H1 (cell line): ENCODE results near the gene CS. TPM values are rescaled to one million over a fixed set of nuclear protein-coding genes. Genes with fewer than 3 reads are reported as not detected.

Experiments
- CTCF ChIA-PET: fragments of 300-600 bp; sonication (Branson Sonifier 250); formaldehyde crosslinking; loops from one replicate; lab custom pipeline; 2021; ENCODE audit not compliant: partially characterized antibody; lab: Charles Lee
- POLR2A ChIA-PET: fragments of 300-600 bp; sonication (Branson Sonifier 250); formaldehyde crosslinking; loops from one replicate; lab custom pipeline; 2021; ENCODE audit warnings: inconsistent platforms; ENCODE audit not compliant: partially characterized antibody; lab: Charles Lee
- DNase-seq, 2 experiments: peaks; one replicate each; pipeline versions ENCODE4 v3.0.0 to v3.0.0-alpha.2; 2010 to 2022; ENCODE audit warnings: low spot score in 2 of 2, low read depth in 1 of 2, mixed read lengths in 1 of 2
- FAIRE-seq: peaks from 2 replicates; lab custom pipeline; 2011; peaks lifted over from hg19 to GRCh38; lab: Jason Lieb, UNC
- H2AFZ ChIP-seq: 2 replicates; pipeline ENCODE4 v1.8.1; 2012; ENCODE audit warnings: low read length, inconsistent platforms
- H2AK5ac ChIP-seq: 2 replicates; pipeline ENCODE4 v1.6.1; 2013; ENCODE audit warnings: low read depth, low read length
- H2BK120ac ChIP-seq: replicated peaks from 2 replicates; pipeline ENCODE3; 2013; ENCODE audit warnings: low read depth, low read length, inconsistent platforms
- H2BK12ac ChIP-seq: 2 replicates; pipeline ENCODE4 v1.6.1; 2013; ENCODE audit warnings: low read depth, low read length
- H2BK15ac ChIP-seq: 2 replicates; pipeline ENCODE4 v1.6.1; 2013; ENCODE audit warnings: low read length
- H2BK20ac ChIP-seq: 2 replicates; pipeline ENCODE4 v1.6.1; 2013; ENCODE audit warnings: low read length
- H2BK5ac ChIP-seq: 2 replicates; pipeline ENCODE4 v1.6.1; 2013; ENCODE audit warnings: low read depth, low read length
- H3K14ac ChIP-seq: 2 replicates; pipeline ENCODE4 v1.6.1; 2013; ENCODE audit warnings: inconsistent platforms; ENCODE audit not compliant: insufficient read length
- H3K18ac ChIP-seq: 2 replicates; pipeline ENCODE4 v1.6.1; 2013; ENCODE audit warnings: low read length; ENCODE audit errors: extremely low read depth
- H3K23ac ChIP-seq: 2 replicates; pipeline ENCODE4 v1.6.1; 2013; ENCODE audit warnings: inconsistent platforms; ENCODE audit not compliant: insufficient read length
- H3K23me2 ChIP-seq: 2 replicates; pipeline ENCODE4 v1.6.1; 2013; ENCODE audit warnings: low read depth, low read length
- H3K27ac ChIP-seq: 2 replicates; pipeline ENCODE4 v1.6.1; 2011; ENCODE audit warnings: low read depth, low read length, inconsistent platforms
- H3K27me3 ChIP-seq, 4 experiments: replicated peaks in 1 of 4; 1 replicate in 1 of 4; 2 replicates in 3 of 4; pipeline versions ENCODE4 v1.6.1 to v1.8.1; 2011 to 2013; ENCODE audit warnings: low read length in 3 of 4, mild to moderate bottlenecking in 3 of 4, inconsistent platforms in 2 of 4, mixed read lengths in 2 of 4, moderate library complexity in 1 of 4; ENCODE audit not compliant: control insufficient read depth in 3 of 4, insufficient read depth in 3 of 4; ENCODE audit errors: extremely low read depth in 1 of 4
- H3K36me3 ChIP-seq, 4 experiments: 2 replicates each; pipeline versions ENCODE4 v1.6.1 to v1.8.1; 2011 to 2013; ENCODE audit warnings: mild to moderate bottlenecking in 4 of 4, low read length in 3 of 4, moderate library complexity in 2 of 4, control low read depth in 1 of 4, inconsistent platforms in 1 of 4; ENCODE audit not compliant: insufficient read depth in 4 of 4, control insufficient read depth in 2 of 4
- H3K4ac ChIP-seq: replicated peaks from 2 replicates; pipeline ENCODE3; 2013; ENCODE audit warnings: low read length, low read depth, mixed read lengths, inconsistent platforms; ENCODE audit not compliant: insufficient read length
- H3K4me1 ChIP-seq, 4 experiments: replicated peaks in 1 of 4; 1 replicate in 1 of 4; 2 replicates in 3 of 4; pipeline versions ENCODE4 v1.6.1 to v1.8.1; 2011 to 2013; ENCODE audit warnings: low read length in 3 of 4, inconsistent platforms in 2 of 4, mixed read lengths in 1 of 4; ENCODE audit not compliant: insufficient read depth in 4 of 4, control insufficient read depth in 3 of 4
- H3K4me2 ChIP-seq, 2 experiments: 2 replicates each; pipeline versions ENCODE4 v1.6.1 to v1.8.1; 2011 to 2013; ENCODE audit warnings: low read depth in 2 of 2, low read length in 2 of 2, control low read depth in 1 of 2, inconsistent platforms in 1 of 2, mild to moderate bottlenecking in 1 of 2; ENCODE audit not compliant: insufficient read depth in 1 of 2
- H3K4me3 ChIP-seq, 4 experiments: fragments of 200-600, 300-600 bp in 1 of 4; sonication (generic), shearing (Covaris generic), sonication (Bioruptor Twin) in 1 of 4; 2 replicates each; pipeline versions ENCODE4 v1.5.1 to v1.8.1; 2011 to 2016; ENCODE audit warnings: low read length in 4 of 4, low read depth in 3 of 4, control low read depth in 2 of 4, inconsistent platforms in 2 of 4, mild to moderate bottlenecking in 2 of 4, mixed read lengths in 1 of 4, moderate library complexity in 1 of 4; ENCODE audit not compliant: insufficient read depth in 2 of 4; ENCODE audit errors: extremely low read depth in 1 of 4
- H3K56ac ChIP-seq: replicated peaks from 2 replicates; pipeline ENCODE3; 2013; ENCODE audit warnings: low read depth, mild to moderate bottlenecking, mixed read lengths, low read length, inconsistent platforms; ENCODE audit not compliant: insufficient read length
- H3K79me1 ChIP-seq: 2 replicates; pipeline ENCODE4 v1.6.1; 2013; ENCODE audit warnings: low read depth, low read length, control low read depth
- H3K79me2 ChIP-seq, 2 experiments: 2 replicates each; pipeline versions ENCODE4 v1.6.1 to v1.8.1; 2012 to 2013; ENCODE audit warnings: low read length in 2 of 2, mild to moderate bottlenecking in 2 of 2, inconsistent platforms in 1 of 2; ENCODE audit not compliant: insufficient read depth in 2 of 2, control insufficient read depth in 1 of 2
- H3K9ac ChIP-seq, 4 experiments: replicated peaks in 1 of 4; 1 replicate in 1 of 4; 2 replicates in 3 of 4; pipeline versions ENCODE4 v1.6.1 to v1.8.1; 2011 to 2013; ENCODE audit warnings: low read depth in 3 of 4, low read length in 3 of 4, control low read depth in 2 of 4, mild to moderate bottlenecking in 2 of 4, moderate library complexity in 2 of 4, inconsistent platforms in 1 of 4; ENCODE audit errors: extremely low read depth in 1 of 4
- H3K9me3 ChIP-seq, 2 experiments: 2 replicates each; pipeline versions ENCODE4 v1.6.1 to v1.8.1; 2012 to 2013; ENCODE audit warnings: mild to moderate bottlenecking in 2 of 2, moderate library complexity in 2 of 2, control low read depth in 1 of 2, inconsistent platforms in 1 of 2, low read depth in 1 of 2, low read length in 1 of 2, mixed read lengths in 1 of 2; ENCODE audit not compliant: insufficient read depth in 2 of 2
- H4K20me1 ChIP-seq, 2 experiments: replicated peaks in 1 of 2; 2 replicates each; pipeline versions ENCODE3 to v1.8.1; 2011 to 2013; ENCODE audit warnings: inconsistent platforms in 2 of 2, low read length in 2 of 2, mild to moderate bottlenecking in 1 of 2; ENCODE audit not compliant: insufficient read depth in 2 of 2, control insufficient read depth in 1 of 2
- H4K5ac ChIP-seq: 2 replicates; pipeline ENCODE4 v1.6.1; 2013; ENCODE audit warnings: low read length, low read depth, mixed read lengths, inconsistent platforms; ENCODE audit not compliant: insufficient read length
- H4K8ac ChIP-seq: 2 replicates; pipeline ENCODE4 v1.8.0; 2013; ENCODE audit warnings: mild to moderate bottlenecking, moderate library complexity, low read length, inconsistent platforms; ENCODE audit not compliant: insufficient read depth; ENCODE audit errors: extremely low read depth
- H4K91ac ChIP-seq: replicated peaks from 2 replicates; pipeline ENCODE3; 2013; ENCODE audit warnings: low read length, mixed read lengths, inconsistent platforms; ENCODE audit not compliant: insufficient read length
- ASH2L ChIP-seq: fragments of 200-600, 300-600 bp; sonication (generic); IDR thresholded peaks from one replicate; pipeline ENCODE4 v1.7.1; 2017; ENCODE audit warnings: low read length
- CREB1 ChIP-seq: IDR thresholded peaks from 2 replicates; pipeline ENCODE4 v1.6.1; 2012; ENCODE audit warnings: inconsistent platforms
- CTCF ChIP-seq, 3 experiments: IDR thresholded peaks; 1 replicate in 2 of 3; 2 replicates in 1 of 3; pipeline versions ENCODE4 v1.5.1 to v1.6.1; 2011; ENCODE audit warnings: low read length in 3 of 3, mild to moderate bottlenecking in 3 of 3, inconsistent platforms in 2 of 3, low read depth in 1 of 3, moderate library complexity in 1 of 3; ENCODE audit not compliant: insufficient read depth in 1 of 3; ENCODE audit errors: control extremely low read depth in 1 of 3
- GABPA ChIP-seq: IDR thresholded peaks from 2 replicates; pipeline ENCODE4 v1.6.1; 2011; ENCODE audit warnings: mild to moderate bottlenecking, low read length, moderate library complexity, borderline replicate concordance; ENCODE audit not compliant: insufficient read depth
- JUND ChIP-seq: IDR thresholded peaks from 2 replicates; pipeline ENCODE4 v1.6.1; 2011; ENCODE audit warnings: mild to moderate bottlenecking, improper control_type of control experiment, low read length
- KDM1A ChIP-seq: fragments of 200-600, 300-600 bp; sonication (generic); IDR thresholded peaks from 2 replicates; pipeline ENCODE4 v1.7.1; 2016; ENCODE audit warnings: mild to moderate bottlenecking, low read length, borderline replicate concordance
- NRF1 ChIP-seq: IDR thresholded peaks from 2 replicates; pipeline ENCODE4 v1.6.1; 2011; ENCODE audit warnings: mild to moderate bottlenecking, low read depth, low read length, improper control_type of control experiment
- POLR2A ChIP-seq, 2 experiments: IDR thresholded peaks; 1 replicate in 1 of 2; 2 replicates in 1 of 2; pipeline ENCODE4 v1.6.1; 2011; ENCODE audit warnings: low read depth in 2 of 2, low read length in 2 of 2, mild to moderate bottlenecking in 2 of 2; ENCODE audit errors: control extremely low read depth in 1 of 2
- POLR2AphosphoS5 ChIP-seq: IDR thresholded peaks from 2 replicates; pipeline ENCODE4 v1.6.1; 2011; ENCODE audit warnings: low read depth, low read length
- RFX5 ChIP-seq: IDR thresholded peaks from 2 replicates; pipeline ENCODE4 v1.6.1; 2011; ENCODE audit warnings: low read depth, low read length, improper control_type of control experiment, borderline replicate concordance
- SIN3A ChIP-seq, 2 experiments: IDR thresholded peaks in 1 of 2; conservative IDR thresholded peaks in 1 of 2; 2 replicates each; pipeline ENCODE4 v1.6.1; 2011 to 2012; ENCODE audit warnings: low read length in 2 of 2, improper control_type of control experiment in 1 of 2, low read depth in 1 of 2, mild to moderate bottlenecking in 1 of 2
- SP4 ChIP-seq: IDR thresholded peaks from 2 replicates; pipeline ENCODE4 v1.6.1; 2012; ENCODE audit warnings: low read length, inconsistent platforms
- TCF12 ChIP-seq: IDR thresholded peaks from 2 replicates; pipeline ENCODE4 v1.6.1; 2011; ENCODE audit warnings: low read depth, mild to moderate bottlenecking, low read length
- WGBS, 2 experiments: shearing (Covaris generic) in 1 of 2; methylation state at CpG; one replicate each; pipeline versions ENCODE4 v1.1.6 to v1.1.7; 2013 to 2015; ENCODE audit warnings: low lambda C conversion rate in 2 of 2, mixed read lengths in 2 of 2, inconsistent platforms in 1 of 2, low coverage in 1 of 2, missing lambda C conversion rate in 1 of 2; ENCODE audit not compliant: insufficient replicate concordance in 2 of 2, insufficient coverage in 1 of 2, insufficient read length in 1 of 2; ENCODE audit errors: extremely low coverage in 1 of 2, missing lambda C conversion rate in 1 of 2; 5-methylcytosine and 5-hydroxymethylcytosine counted together
- polyA plus RNA-seq, 7 experiments: library from polyadenylated mRNA; depleted of rRNA in 3 of 7; stranded (reverse) in 5 of 7; unstranded in 2 of 7; fragments of >200 nt in 5 of 7; fragments of 200-250 nt in 2 of 7; gene quantifications; 1 replicate in 5 of 7; 2 replicates in 1 of 7; 4 replicates in 1 of 7; pipeline versions ENCODE4 v1.2.1 to v1.2.3, GENCODE V29; 2011 to 2013; ENCODE audit warnings: missing spikeins in 2 of 7, mixed read lengths in 2 of 7
- total RNA-seq: library from RNA; stranded (reverse); fragmentation: NEBNext Ultra II Directional; extraction: Animal tissue kit (Norgen Biotek cat#: 25700); gene quantifications from 2 replicates; pipeline ENCODE4 v1.2.1, GENCODE V29; 2021

CS gene
- total and polyA plus RNA-seq, 2 of the 8 experiments (the other 6 are each of a cell fraction or from before 2014, with no cell fraction given), result 96.6 to 238 TPM

- no peak overlapping the region for H3K14ac ChIP-seq
- H3K79me1 ChIP-seq, result no peaks in the 10 kb centered on the region
- H3K27me3 ChIP-seq, result no peaks in the 10 kb centered on the region
- peaks cover 0 to 40% (median 25%) of the 10 kb centered on the region in 4 experiments; a peak in 7 of 8 replicates for H3K36me3 ChIP-seq
- H3K4me3 ChIP-seq, result no peak overlapping the region
- no peak overlapping the region for H2AK5ac ChIP-seq
- H3K18ac ChIP-seq, result no peak overlapping the region
- peaks cover 3% of the 10 kb centered on the region; the same call in 1 of the 2 replicates for H3K23me2 ChIP-seq
- H2BK15ac ChIP-seq, result no peak overlapping the region
- no peak overlapping the region for H3K4me2 ChIP-seq
- H2BK12ac ChIP-seq, result no peak overlapping the region
- H2BK120ac ChIP-seq, result no peak overlapping the region
- no peak overlapping the region for H3K27ac ChIP-seq
- H3K23ac ChIP-seq, result no peak overlapping the region
- no peak overlapping the region for H2BK20ac ChIP-seq
- POLR2A ChIA-PET, result interaction anchor here (0.6 to 1.9 kb wide), 3 partner anchors 86 to 100 kb away, joined by 3 to 6 read pairs (median 3); no protein-coding TSS in a partner anchor
- no peak overlapping the region for H3K4ac ChIP-seq
- CTCF ChIA-PET, result interaction anchor here (1.1 to 1.3 kb wide), 2 partner anchors 9 to 10 kb away, joined by 3 read pairs; no protein-coding TSS in a partner anchor
- H3K4me1 ChIP-seq, result peaks cover 0 to 5% (median 2%) of the 10 kb centered on the region in 4 experiments; a peak in 4 of 7 replicates
- H4K20me1 ChIP-seq, result no peaks in the 10 kb centered on the region
- no peak overlapping the region for H3K9ac ChIP-seq
- H3K79me2 ChIP-seq, result peaks cover 0 to 5% of the 10 kb centered on the region in 2 experiments; a peak in 2 of 4 replicates
- H2BK5ac ChIP-seq, result no peak overlapping the region
- H4K91ac ChIP-seq, result no peak overlapping the region
- H4K8ac ChIP-seq, result no peak overlapping the region
- H3K56ac ChIP-seq, result no peak overlapping the region
- H4K5ac ChIP-seq, result no peak overlapping the region
- DNase-seq (no peak), FAIRE-seq (no peak)
- no peak overlapping the region for H2AFZ ChIP-seq
- TF ChIP-seq TCF12, result no peak
- TF ChIP-seq CREB1, result no peak
- TF ChIP-seq RFX5, result no peak
- TF ChIP-seq POLR2AphosphoS5, result no peak
- TF ChIP-seq JUND, result no peak
- TF ChIP-seq SIN3A (conservative IDR thresholded peaks at IDR 0.05 in 1 of 2, IDR thresholded peaks at IDR 0.05 in 1 of 2; ENCODE audit: low read depth in 1 of 2, low read length in 2 of 2), result no peak
- no peak for TF ChIP-seq SP4
- TF ChIP-seq KDM1A, result no peak
- no peak for TF ChIP-seq GABPA
- no peak for TF ChIP-seq NRF1
- TF ChIP-seq POLR2A (IDR thresholded peaks at IDR 0.05; ENCODE audit: control extremely low read depth in 1 of 2, low read depth in 2 of 2, low read length in 2 of 2), result no peak
- no peak for TF ChIP-seq CTCF (IDR thresholded peaks at IDR 0.05; ENCODE audit: control extremely low read depth in 1 of 3, insufficient read depth in 1 of 3, low read depth in 1 of 3, low read length in 3 of 3)
- TF ChIP-seq ASH2L, result no peak
- 95% methylated on average over 3 of the region's 3 CpGs; no CpG with 5 or more reads in 1 of the 2 experiments for WGBS, 2 experiments
- no peaks in the 10 kb centered on the region for H3K9me3 ChIP-seq
Measured at GRCh38 chr12:56304276-56304675, 4.1 kb upstream of the CS start.
